Gastrocnemius medialis (tissue), 4 donors: ENCODE data around the gene TUBB4B. TPM values are rescaled to one million over a fixed set of nuclear protein-coding genes. Genes with fewer than 3 reads are reported as not detected.

Source experiments
- ATAC-seq, 2 donors: fragments of 150-250 bp; one replicate each; pipeline ENCODE4 v1.9.1; 2016
- DNase-seq, 2 donors: peaks; one replicate each; pipeline ENCODE4 v3.0.0-alpha.2; 2019
- H3K27ac ChIP-seq, 4 donors: fragments of 200-600 bp; sonication (generic); 1 replicate in 1 of 4; 2 replicates in 3 of 4; pipeline ENCODE4 v1.5.1; 2016 to 2018; ENCODE audit warnings: mild to moderate bottlenecking in 2 of 4, moderate library complexity in 1 of 4
- H3K27me3 ChIP-seq, 3 donors: fragments of 200-600 bp; sonication (generic) in 2 of 3; 1 replicate in 1 of 3; 2 replicates in 2 of 3; pipeline versions ENCODE4 v1.5.1 to v1.6.0; 2016 to 2019; ENCODE audit warnings: mild to moderate bottlenecking in 1 of 3, moderate library complexity in 1 of 3
- H3K36me3 ChIP-seq, 2 donors: fragments of 200-600 bp; sonication (generic) in 1 of 2; one replicate each; pipeline ENCODE4 v1.5.1; 2017 to 2018
- H3K4me1 ChIP-seq, 2 donors: fragments of 200-600 bp; sonication (generic) in 1 of 2; one replicate each; pipeline ENCODE4 v1.5.1; 2016 to 2017; ENCODE audit warnings: mild to moderate bottlenecking in 2 of 2
- H3K4me3 ChIP-seq, 4 donors: fragments of 200-600 bp; sonication (generic) in 3 of 4; 1 replicate in 1 of 4; 2 replicates in 3 of 4; pipeline ENCODE4 v1.5.1; 2016 to 2019; ENCODE audit warnings: mild to moderate bottlenecking in 2 of 4
- H3K9me3 ChIP-seq, 3 donors: fragments of 200-600 bp; sonication (generic) in 2 of 3; 1 replicate in 1 of 3; 2 replicates in 2 of 3; pipeline ENCODE4 v1.5.1; 2016 to 2019
- POLR2A ChIP-seq, 2 donors: fragments of 450-650 bp; IDR thresholded peaks; one replicate each; pipeline ENCODE4 v1.6.1; 2017; ENCODE audit warnings: antibody characterized with exemption in 2 of 2, mild to moderate bottlenecking in 2 of 2, moderate library complexity in 2 of 2
- in situ Hi-C, 4 donors: fragments of 200-750 bp; cut with MboI; loops; one replicate each; pipeline versions ENCODE4 v1.15.0 to v1.8.0; 2017; ENCODE audit warnings: low sequenced_read_pairs in 4 of 4
- intact Hi-C: fragments of 100-400 bp; cut with DNase I; formaldehyde crosslinking; loops from one replicate; pipeline ENCODE4 v1.15.1; 2023; ENCODE audit warnings: low total_unique reads
- total RNA-seq, 4 donors: library from RNA; depleted of rRNA; stranded (reverse); fragments of >200 nt; gene quantifications; one replicate each; pipeline versions ENCODE4 v1.1.0 to v1.2.3, GENCODE V29; 2016
- TF ChIP-seq, protein P1 (sequence below), 5 experiments: fragments of 450-650 bp in 3 of 5; fragments of 200-600 bp in 2 of 5; sonication (generic) in 2 of 5; IDR thresholded peaks in 4 of 5; conservative IDR thresholded peaks in 1 of 5; 1 replicate in 4 of 5; 2 replicates in 1 of 5; pipeline ENCODE4 v1.5.1; 2016 to 2019; ENCODE audit warnings: antibody characterized with exemption in 5 of 5, mild to moderate bottlenecking in 3 of 5, moderate library complexity in 3 of 5

Gene TUBB4B
- 100 to 1,000 TPM; 222 to 495 (median 363) TPM for total RNA-seq

- peak within 1 kb of the TSS; percentile 79 to 100 (median 85) for H3K4me3 ChIP-seq
- peak within 1 kb of the TSS; percentile 93 to 98 (median 97) for H3K27ac ChIP-seq
- DNase-seq (peak; percentile 99 to 100), ATAC-seq (peak; percentile 92 to 94)
- H3K27me3 ChIP-seq: no peaks in the 10 kb centered on the region
- intact Hi-C loops: loop anchor here (1.0 to 5.0 kb wide), 4 partner anchors 14 to 52 kb away; partner anchors contain the start of genes ANAPC2, NELFB, SSNA1 and TPRN
- in situ Hi-C loops: no loop called here
- H3K36me3 ChIP-seq: peaks cover 0 to 23% of the 10 kb centered on the region in 2 donors
- H3K9me3 ChIP-seq: no peaks in the 10 kb centered on the region
- TF ChIP-seq, protein P1, sequence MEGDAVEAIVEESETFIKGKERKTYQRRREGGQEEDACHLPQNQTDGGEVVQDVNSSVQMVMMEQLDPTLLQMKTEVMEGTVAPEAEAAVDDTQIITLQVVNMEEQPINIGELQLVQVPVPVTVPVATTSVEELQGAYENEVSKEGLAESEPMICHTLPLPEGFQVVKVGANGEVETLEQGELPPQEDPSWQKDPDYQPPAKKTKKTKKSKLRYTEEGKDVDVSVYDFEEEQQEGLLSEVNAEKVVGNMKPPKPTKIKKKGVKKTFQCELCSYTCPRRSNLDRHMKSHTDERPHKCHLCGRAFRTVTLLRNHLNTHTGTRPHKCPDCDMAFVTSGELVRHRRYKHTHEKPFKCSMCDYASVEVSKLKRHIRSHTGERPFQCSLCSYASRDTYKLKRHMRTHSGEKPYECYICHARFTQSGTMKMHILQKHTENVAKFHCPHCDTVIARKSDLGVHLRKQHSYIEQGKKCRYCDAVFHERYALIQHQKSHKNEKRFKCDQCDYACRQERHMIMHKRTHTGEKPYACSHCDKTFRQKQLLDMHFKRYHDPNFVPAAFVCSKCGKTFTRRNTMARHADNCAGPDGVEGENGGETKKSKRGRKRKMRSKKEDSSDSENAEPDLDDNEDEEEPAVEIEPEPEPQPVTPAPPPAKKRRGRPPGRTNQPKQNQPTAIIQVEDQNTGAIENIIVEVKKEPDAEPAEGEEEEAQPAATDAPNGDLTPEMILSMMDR (IDR thresholded peaks at IDR 0.05 in 4 of 5, conservative IDR thresholded peaks at IDR 0.05 in 1 of 5): peak in 1 of 5 experiments; percentile 19
- peak; percentile 100 for TF ChIP-seq POLR2A (IDR thresholded peaks at IDR 0.05)
- peaks cover 60 to 77% of the 10 kb centered on the region in 2 donors for H3K4me1 ChIP-seq
Observed at GRCh38 chr9:137240841-137241489, at the start of gene TUBB4B. Gene TUBB4B (plus strand): TSS chr9:137241287. CDS start chr9:137241361, 74 bp downstream.

DNA sequence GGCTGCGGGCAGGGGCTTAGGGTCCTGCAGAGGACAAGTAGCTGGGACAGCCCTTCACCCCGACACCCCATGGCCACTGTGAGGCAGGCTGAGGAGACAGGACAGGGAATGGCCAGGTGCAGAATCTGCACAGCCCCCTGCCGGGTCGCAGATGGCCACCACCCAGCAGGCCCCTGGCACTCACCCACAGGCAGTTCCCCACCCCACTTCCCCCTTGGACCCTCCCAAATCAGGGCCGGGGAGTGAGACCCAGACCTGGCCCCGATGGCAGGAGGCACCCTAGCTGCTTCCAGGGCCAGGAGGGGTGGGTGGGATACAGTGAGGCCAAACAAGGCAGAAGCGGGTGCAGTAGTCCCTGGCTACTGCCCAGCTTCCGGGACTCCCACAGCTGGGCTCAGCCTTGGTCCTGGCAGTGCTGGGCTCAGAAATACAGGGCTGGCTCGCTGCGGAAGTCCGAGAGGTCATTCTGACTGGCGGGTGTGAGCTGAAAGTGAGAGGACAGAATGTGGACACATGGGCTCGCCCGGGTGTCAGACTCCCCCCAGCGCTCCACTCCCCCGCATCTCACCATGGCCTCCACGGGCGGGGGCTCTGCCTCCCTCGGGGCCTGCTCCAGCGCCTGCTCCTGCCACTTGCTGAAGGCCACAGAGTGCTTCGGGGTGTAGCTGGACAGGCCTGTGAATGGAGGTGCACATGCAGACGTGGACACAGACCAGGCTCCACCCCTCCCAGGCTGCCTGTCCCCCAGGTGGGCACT is 49.2 kb upstream of the TUBB4B start:
- Histone ChIP-seq H3K4me3 (no peak overlapping the region), H3K9me3 (no peaks in the 10 kb centered on the region), H3K36me3 (peaks cover 0 to 22% of the 10 kb centered on the region in 2 donors), H3K4me1 (peaks cover 28 to 41% of the 10 kb centered on the region in 2 donors), H3K27me3 (no peaks in the 10 kb centered on the region), H3K27ac (no peak overlapping the region)
- ATAC-seq: no peak
- in situ Hi-C loops: no loop called here
- intact Hi-C loops: no loop called here
- TF ChIP-seq, protein P1 (IDR thresholded peaks at IDR 0.05 in 4 of 5, conservative IDR thresholded peaks at IDR 0.05 in 1 of 5): no peak
- TF ChIP-seq POLR2A (IDR thresholded peaks at IDR 0.05): no peak
- DNase-seq: no peak

- Histone ChIP-seq H3K27me3 (no peaks in the 10 kb centered on the region), H3K4me3 (no peak overlapping the region), H3K27ac (no peak overlapping the region), H3K4me1 (peaks cover 25 to 40% of the 10 kb centered on the region in 2 donors), H3K9me3 (no peaks in the 10 kb centered on the region), H3K36me3 (peaks cover 0 to 22% of the 10 kb centered on the region in 2 donors)
- intact Hi-C loops (no loop called here), in situ Hi-C loops (no loop called here)
- ATAC-seq: no peak
- DNase-seq: no peak
- TF ChIP-seq, protein P1 (IDR thresholded peaks at IDR 0.05 in 4 of 5, conservative IDR thresholded peaks at IDR 0.05 in 1 of 5): no peak
- TF ChIP-seq POLR2A (IDR thresholded peaks at IDR 0.05): no peak
Observed at GRCh38 chr9:137192448-137192780, 48.7 kb upstream of the TUBB4B start.

DNA sequence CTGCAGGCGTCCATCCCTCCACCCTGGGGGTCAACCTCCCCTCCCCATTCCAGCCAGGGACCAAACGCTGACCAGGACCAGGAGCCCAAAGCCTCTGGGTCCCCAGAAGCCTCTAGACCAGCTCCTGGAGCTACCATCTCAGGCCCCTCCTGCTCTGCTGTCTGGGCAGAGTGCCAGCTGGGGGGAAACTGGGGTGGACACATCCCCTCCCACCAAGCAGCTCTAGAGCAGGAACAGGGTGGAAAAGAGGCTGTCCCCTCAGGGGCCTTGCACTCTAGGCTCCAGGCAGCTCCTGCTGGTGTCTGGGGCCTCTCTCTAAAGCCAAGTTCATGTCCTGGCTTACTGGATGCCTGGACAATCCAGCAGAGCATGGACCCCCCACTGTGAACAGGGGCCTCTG is 48.2 kb upstream of the TUBB4B start:
- no peak overlapping the region for H3K27ac ChIP-seq
- ATAC-seq: no peak
- TF ChIP-seq, protein P1 (IDR thresholded peaks at IDR 0.05 in 4 of 5, conservative IDR thresholded peaks at IDR 0.05 in 1 of 5): no peak
- no peak for TF ChIP-seq POLR2A (IDR thresholded peaks at IDR 0.05)
- no peaks in the 10 kb centered on the region for H3K27me3 ChIP-seq
- peaks cover 21 to 40% of the 10 kb centered on the region in 2 donors for H3K4me1 ChIP-seq
- intact Hi-C loops (no loop called here), in situ Hi-C loops (no loop called here)
- no peak overlapping the region for H3K4me3 ChIP-seq
- no peaks in the 10 kb centered on the region for H3K9me3 ChIP-seq
- DNase-seq: no peak
- H3K36me3 ChIP-seq: peaks cover 0 to 22% of the 10 kb centered on the region in 2 donors
